Measurements from ENCODE around the gene RAP1GAP.

RAP1GAP gene

GRCh38 chr1:21589618-21590017, 79.5 kb downstream of the RAP1GAP start:
- no peak for DNase-seq

GRCh38 chr1:21587602-21587953, 81.6 kb downstream of the RAP1GAP start:
- DNase-seq, result no peak

- no peak for DNase-seq
Observed at GRCh38 chr1:21586846-21587601, 82.1 kb downstream of the RAP1GAP start.

- no peak for DNase-seq
Observed at GRCh38 chr1:21586222-21586621, 82.9 kb downstream of the RAP1GAP start.

- DNase-seq, result no peak
Observed at GRCh38 chr1:21585037-21585436, 84.1 kb downstream of the RAP1GAP start.

- no peak for DNase-seq
Observed at GRCh38 chr1:21584096-21584495, 85.1 kb downstream of the RAP1GAP start.

- no peak for DNase-seq
Observed at GRCh38 chr1:21579791-21580190, 89.4 kb downstream of the RAP1GAP start.

GRCh38 chr1:21577933-21578332, 91.2 kb downstream of the RAP1GAP start:
- DNase-seq, result no peak

GRCh38 chr1:21577324-21577723, 91.8 kb downstream of the RAP1GAP start:
- DNase-seq, result no peak

GRCh38 chr1:21576798-21577187, 92.4 kb downstream of the RAP1GAP start:
- DNase-seq, result no peak

GRCh38 chr1:21576031-21576797, 92.9 kb downstream of the RAP1GAP start:
- no peak for DNase-seq

GRCh38 chr1:21575351-21575942, 93.7 kb downstream of the RAP1GAP start:
- DNase-seq, result no peak

GRCh38 chr1:21574466-21575151, 94.5 kb downstream of the RAP1GAP start:
- no peak for DNase-seq

- no peak for DNase-seq
Observed at GRCh38 chr1:21573971-21574465, 95.1 kb downstream of the RAP1GAP start.

GRCh38 chr1:21573475-21573874, 95.7 kb downstream of the RAP1GAP start:
- no peak for DNase-seq

GRCh38 chr1:21572735-21573277, 96.4 kb downstream of the RAP1GAP start:
- no peak for DNase-seq

- DNase-seq, result no peak
Observed at GRCh38 chr1:21572221-21572620, 96.9 kb downstream of the RAP1GAP start.

- no peak for DNase-seq
Observed at GRCh38 chr1:21570885-21571284, 98.3 kb downstream of the RAP1GAP start.

- no peak for DNase-seq
Observed at GRCh38 chr1:21570528-21570875, 98.7 kb downstream of the RAP1GAP start.

GRCh38 chr1:21569820-21570527, 99.2 kb downstream of the RAP1GAP start:
- DNase-seq, result no peak

- DNase-seq, result no peak
Observed at GRCh38 chr1:21568809-21569385, 100.3 kb downstream of the RAP1GAP start.

All from activated CD4-positive, CD25-positive, alpha-beta regulatory T cell treated with anti-CD3 and anti-CD28 coated beads, Interleukin-2, amount 50 U/mL, for 72 hours (primary cell).